ENCODE data around the gene UBE2E1. TPM values are rescaled to one million over a fixed set of nuclear protein-coding genes. Genes with fewer than 3 reads are reported as not detected.

Gene UBE2E1
- total RNA-seq, 1 donor from 2014 or later: 98.2 TPM

DNA sequence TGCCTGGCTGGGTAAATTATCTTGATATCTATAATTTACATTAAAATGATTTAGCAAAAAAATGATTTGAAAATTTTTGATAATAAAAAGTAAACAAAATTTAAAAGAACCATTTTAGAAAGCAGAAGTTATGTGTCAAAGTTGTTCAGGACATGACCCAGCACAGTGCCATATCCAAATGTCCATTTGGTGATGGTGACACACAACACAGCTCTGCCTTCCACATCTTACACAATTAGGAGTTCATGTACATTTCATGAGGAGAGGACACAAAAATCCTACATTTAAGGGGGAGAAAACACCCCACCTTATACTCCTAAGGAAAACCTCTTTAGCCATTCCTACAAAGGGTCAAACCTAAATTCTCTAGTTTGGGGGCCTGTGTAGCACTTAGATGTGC lies 10.7 kb upstream of the UBE2E1 start:
- DNase-seq (ENCODE audit: low read depth): no peak

GRCh38 chr3:23796518-23796917 lies 9.2 kb upstream of the UBE2E1 start:
- DNase-seq (ENCODE audit: low read depth): no peak

GRCh38 chr3:23797491-23797890 lies 8.3 kb upstream of the UBE2E1 start:
- DNase-seq (ENCODE audit: low read depth): no peak

- no peak for DNase-seq (ENCODE audit: low read depth)
These were observed 7.3 kb upstream of the UBE2E1 start for GRCh38 chr3:23798456-23798855.

- no peak for DNase-seq (ENCODE audit: low read depth)
These were observed 6.9 kb upstream of the UBE2E1 start for GRCh38 chr3:23798876-23799275.

- no peak for DNase-seq (ENCODE audit: low read depth)
These were observed 5.0 kb upstream of the UBE2E1 start for GRCh38 chr3:23800731-23801130.

GRCh38 chr3:23804441-23805209 lies 1.1 kb upstream of the UBE2E1 start:
- DNase-seq (ENCODE audit: low read depth): peak; percentile 52

- DNase-seq (ENCODE audit: low read depth): no peak
These were observed 534 bp upstream of the UBE2E1 start for GRCh38 chr3:23805210-23805632.

GRCh38 chr3:23806534-23807423 lies 1.0 kb downstream of the UBE2E1 start:
- DNase-seq (ENCODE audit: low read depth): no peak

GRCh38 chr3:23807424-23808015 lies 1.8 kb downstream of the UBE2E1 start:
- DNase-seq (ENCODE audit: low read depth): peak; percentile 32

DNA sequence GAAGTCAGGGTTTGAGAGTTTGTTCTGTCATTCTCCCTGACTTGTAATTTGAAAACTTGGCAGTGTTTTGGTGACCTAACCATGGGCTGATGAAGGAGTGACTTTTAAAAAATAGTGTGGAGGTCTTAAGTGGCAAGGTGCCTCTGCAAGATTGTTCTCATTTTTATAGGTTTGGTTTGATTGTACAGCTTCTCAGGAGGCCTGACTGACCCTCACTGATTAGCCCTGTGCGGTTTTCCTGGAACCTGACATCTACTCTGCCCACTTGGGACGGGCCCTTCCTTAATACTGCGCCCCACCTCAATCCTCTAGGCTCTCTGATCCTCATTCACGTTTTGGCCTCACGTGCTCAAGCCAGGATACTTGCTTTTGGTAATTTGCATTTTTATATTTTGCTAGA lies 2.8 kb downstream of the UBE2E1 start:
- DNase-seq (ENCODE audit: low read depth): no peak

GRCh38 chr3:23809294-23809693 lies 3.5 kb downstream of the UBE2E1 start:
- DNase-seq (ENCODE audit: low read depth): no peak

DNA sequence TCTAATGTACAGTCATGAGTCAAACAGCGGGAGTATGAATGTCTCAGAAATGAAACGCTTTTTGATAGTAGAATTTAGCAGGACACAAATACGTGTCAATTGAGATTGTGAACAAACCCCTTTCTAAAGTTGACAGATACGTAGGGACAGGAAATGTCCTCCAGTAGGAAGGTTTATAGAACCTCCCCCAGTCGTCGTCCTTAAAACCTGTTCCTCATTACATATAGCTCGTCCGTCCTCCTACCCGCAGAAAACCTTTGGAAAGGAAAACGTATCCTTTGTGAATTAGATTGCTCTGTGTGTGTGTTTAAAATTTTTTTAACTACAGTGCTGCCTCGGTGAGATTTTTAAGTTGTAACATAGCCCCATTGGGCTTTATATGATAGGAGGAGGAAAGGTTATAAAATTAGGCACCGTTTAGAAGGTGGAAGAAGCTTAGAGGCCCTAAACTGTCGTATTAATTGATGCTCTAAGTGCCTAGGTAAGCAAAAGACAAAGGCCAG lies 4.1 kb downstream of the UBE2E1 start:
- no peak for DNase-seq (ENCODE audit: low read depth)

GRCh38 chr3:23810343-23811184 lies 4.8 kb downstream of the UBE2E1 start:
- no peak for DNase-seq (ENCODE audit: low read depth)

DNA sequence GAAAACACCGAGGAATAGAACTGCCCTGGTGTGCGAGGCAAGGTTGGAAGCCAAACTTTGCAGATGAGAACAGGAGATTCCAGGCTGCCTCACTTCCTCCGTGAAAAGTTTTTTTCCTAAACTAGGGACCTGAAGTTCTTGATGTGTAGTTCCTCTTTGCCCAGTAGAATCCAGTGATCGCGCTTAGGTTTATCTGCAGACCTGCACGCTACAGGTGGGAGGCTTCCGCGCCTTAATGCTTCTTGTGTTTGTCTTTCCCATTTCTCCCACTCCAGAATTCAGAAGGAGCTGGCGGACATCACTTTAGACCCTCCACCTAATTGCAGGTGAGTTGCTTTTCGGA lies 5.4 kb downstream of the UBE2E1 start:
- peak; percentile 26 for DNase-seq (ENCODE audit: low read depth)

GRCh38 chr3:23811919-23812318 lies 6.2 kb downstream of the UBE2E1 start:
- no peak for DNase-seq (ENCODE audit: low read depth)

- no peak for DNase-seq (ENCODE audit: low read depth)
These were observed 10.1 kb downstream of the UBE2E1 start for GRCh38 chr3:23815879-23816278.

DNA sequence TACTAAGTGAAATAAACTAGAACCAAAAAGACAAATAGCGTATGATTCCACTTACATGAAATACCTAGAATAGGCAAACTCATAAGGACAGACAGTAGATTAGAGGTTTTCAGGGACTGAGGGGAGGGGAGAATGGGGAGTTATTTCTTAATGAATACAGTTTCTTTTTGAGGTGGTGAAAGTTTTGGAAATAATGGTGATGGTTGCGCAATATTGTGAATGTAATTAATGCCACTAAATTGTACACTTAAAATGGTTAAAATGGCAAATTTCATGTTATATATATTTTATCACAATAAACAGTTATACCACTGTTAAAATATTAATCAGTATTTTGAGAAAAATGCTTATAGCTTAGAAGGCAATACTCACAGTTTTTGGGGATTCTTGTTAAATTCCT lies 11.0 kb downstream of the UBE2E1 start:
- no peak for DNase-seq (ENCODE audit: low read depth)

DNA sequence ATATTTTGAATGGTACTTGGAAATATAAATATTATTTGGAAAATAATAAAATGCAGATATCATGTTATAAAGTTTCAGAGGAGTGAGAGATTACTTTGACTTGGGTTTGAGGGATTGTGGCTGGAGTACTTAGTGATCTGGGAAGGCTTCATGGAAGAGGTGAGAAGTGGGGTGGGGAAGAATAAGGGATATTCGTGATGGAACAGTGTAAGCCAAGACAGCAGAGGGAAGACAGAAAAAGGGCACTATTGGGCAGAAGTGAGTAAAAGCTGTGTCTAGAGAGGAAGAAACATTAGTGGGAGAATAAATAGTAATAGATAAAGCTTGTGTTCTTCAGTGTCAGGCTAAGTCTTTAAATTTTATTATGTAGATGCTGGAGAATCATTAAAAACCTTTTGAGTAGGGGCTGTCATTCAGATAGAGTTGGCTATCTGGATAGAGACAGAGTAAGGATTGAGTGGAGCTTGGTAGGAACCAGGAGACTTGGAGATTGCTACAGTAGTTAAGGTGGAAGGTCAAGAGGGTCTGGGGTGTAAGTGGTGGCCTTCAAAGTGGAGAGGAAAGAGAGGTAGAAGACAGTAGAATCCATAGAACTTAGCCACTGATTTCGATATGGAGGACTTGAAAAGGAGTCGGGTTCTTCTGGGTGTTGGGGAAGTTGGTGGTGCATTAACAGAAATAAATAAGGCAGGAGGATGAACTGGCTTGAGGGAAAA lies 11.9 kb downstream of the UBE2E1 start:
- DNase-seq (ENCODE audit: low read depth): no peak

DNA sequence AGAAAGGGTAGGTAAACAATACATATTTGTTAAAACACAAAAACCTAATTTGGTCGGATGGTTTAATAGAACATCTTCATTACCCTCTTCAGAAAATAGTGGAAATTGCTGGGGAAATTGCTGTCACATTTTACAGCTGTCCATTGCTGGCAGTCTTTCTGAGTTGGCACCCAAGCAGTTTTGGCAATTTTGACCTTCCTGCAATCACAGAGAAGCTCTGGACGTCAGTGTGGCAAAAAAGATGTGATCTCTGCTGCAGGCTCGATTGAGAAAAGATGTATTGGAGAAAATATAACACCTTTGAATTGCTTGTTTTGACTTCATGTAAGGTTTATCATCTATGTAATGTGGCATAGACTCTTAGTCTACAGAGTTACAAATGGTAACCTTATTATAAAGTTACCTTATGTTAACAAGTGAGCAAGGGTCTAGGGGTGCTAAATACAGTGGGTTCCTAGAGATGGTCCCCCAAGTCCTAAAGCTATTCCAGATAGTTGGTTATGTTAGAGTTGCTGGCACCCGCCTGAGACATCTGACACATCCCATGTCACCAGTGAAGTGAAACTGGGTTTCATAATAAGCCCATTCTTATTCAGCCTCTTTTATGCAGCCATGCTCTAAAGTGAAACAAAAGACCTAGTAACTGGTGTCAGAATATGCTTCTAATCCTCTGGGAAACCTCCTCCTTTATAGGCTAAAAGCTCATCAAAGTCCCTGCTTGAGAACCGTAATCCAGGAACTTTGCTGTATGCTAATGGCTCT lies 14.0 kb downstream of the UBE2E1 start:
- peak; percentile 22 for DNase-seq (ENCODE audit: low read depth)

Data from renal cortical epithelial cell (primary cell).